Heart left ventricle (tissue), 16 donors: ENCODE results near the gene C1orf35. TPM values are rescaled to one million over a fixed set of nuclear protein-coding genes. Genes with fewer than 3 reads are reported as not detected.

Experiments used
- ATAC-seq, 4 donors: fragments of 200-7000 bp; cut with Tn5 transposase; one replicate each; pipeline ENCODE4 v1.9.1; 2020 to 2022; ENCODE audit warnings: moderate library complexity in 4 of 4, mild to moderate bottlenecking in 3 of 4, moderate number of reproducible peaks in 1 of 4
- DNase-seq, 5 donors: peaks; one replicate each; pipeline ENCODE4 v3.0.0-alpha.2; 2020
- H3K27ac ChIP-seq, 12 donors: fragments of 200-600 bp; sonication (generic) in 4 of 12; one replicate each; pipeline versions ENCODE4 v1.5.0 to v1.8.0; 2016 to 2022; ENCODE audit warnings: mild to moderate bottlenecking in 2 of 12
- H3K27me3 ChIP-seq, 9 donors: fragments of 200-600 bp; sonication (generic) in 2 of 9; one replicate each; pipeline versions ENCODE4 v1.5.1 to v1.8.0; 2016 to 2022; ENCODE audit warnings: mild to moderate bottlenecking in 3 of 9
- H3K36me3 ChIP-seq, 9 donors: fragments of 200-600 bp; sonication (generic) in 2 of 9; one replicate each; pipeline versions ENCODE4 v1.5.0 to v1.8.0; 2018 to 2022; ENCODE audit warnings: mild to moderate bottlenecking in 2 of 9
- H3K4me1 ChIP-seq, 12 donors: fragments of 200-600 bp; sonication (generic) in 4 of 12; one replicate each; pipeline versions ENCODE4 v1.5.0 to v1.8.0; 2016 to 2022; ENCODE audit warnings: mild to moderate bottlenecking in 3 of 12
- H3K4me3 ChIP-seq, 12 donors: fragments of 200-600 bp; sonication (generic) in 4 of 12; one replicate each; pipeline versions ENCODE4 v1.5.0 to v1.8.0; 2017 to 2022; ENCODE audit warnings: mild to moderate bottlenecking in 9 of 12, moderate library complexity in 4 of 12
- H3K9me3 ChIP-seq, 12 donors: fragments of 200-600 bp; sonication (generic) in 4 of 12; one replicate each; pipeline versions ENCODE4 v1.5.0 to v1.8.0; 2016 to 2022; ENCODE audit warnings: mild to moderate bottlenecking in 1 of 12
- POLR2A ChIP-seq, 2 donors: fragments of 450-650 bp; IDR thresholded peaks; one replicate each; pipeline ENCODE4 v1.6.1; 2017; ENCODE audit warnings: antibody characterized with exemption in 2 of 2, mild to moderate bottlenecking in 2 of 2, moderate library complexity in 2 of 2
- WGBS, 4 donors: extraction: QIAGEN DNeasy Blood & Tissue Kit in 2 of 4; methylation state at CpG; one replicate each; pipeline versions ENCODE4 v1.1.5 to v1.1.7; 2013 to 2018; 5-methylcytosine and 5-hydroxymethylcytosine counted together
- intact Hi-C, 10 donors: fragments of 100-400 bp; cut with DNase I; formaldehyde crosslinking; loops; one replicate each; pipeline versions ENCODE4 v1.11.1 to v1.14.2; 2022
- polyA plus RNA-seq, 2 donors: library from polyadenylated mRNA; stranded (reverse); fragments of 200-250 nt; gene quantifications; one replicate each; pipeline ENCODE4 v1.2.3, GENCODE V29; 2013
- total RNA-seq, 9 donors: library from RNA; depleted of rRNA in 2 of 9; stranded (reverse); fragments of >200 nt in 2 of 9; fragmentation: NEBNext Ultra II Directional in 3 of 9; extraction: Animal tissue kit (Norgen Biotek cat#: 25700) in 3 of 9; gene quantifications; one replicate each; pipeline versions ENCODE4 v1.1.0 to v1.2.4, GENCODE V29; 2016 to 2023
- TF ChIP-seq, protein P1 (sequence below), 12 donors: fragments of 200-600 bp; sonication (generic) in 4 of 12; IDR thresholded peaks; one replicate each; pipeline versions ENCODE4 v1.5.0 to v1.8.0; 2018 to 2022; ENCODE audit warnings: antibody characterized with exemption in 12 of 12, mild to moderate bottlenecking in 5 of 12
- donor health status: ischemic (EF 13 %, LVEDD 7.1; RV severe dilation, severe dysfunction).
- donor health status: healthy with polysubstance abuse.
- donor health status: DM: no; HTN: yes; CAD: no.
- donor health status: DM: no; HTN: no; CAD: no.
- donor health status: ischemic (EF 25% LVEDD 6.9; RV normal size, moderate dysfunction).
- donor health status: ischemic (EF 25% LVEDD 5.7; RV mildly dilated, moderate dysfunction).
- donor health status: healthy.
- donor health status: DM: yes; HTN: yes; CAD: no.
- donor health status: ischemic (EF 35%, LVEDD 5.7; RV mildly dilated, moderate dysfunction).
- donor health status: nonischemic (EF 11% LVEDD 7.7; RV severe dilation, severe dysfunction).
- donor health status: DM: yes; HTN: yes; CAD: no.
- donor health status: PGD.
- donor health status: ischemic (EF 29% LVEDD 5.4; RV normal size, mild dysfunction).
- donor health status: nonischemic (EF 23%, LVEDD 6.1; RV moderate dilation, normal function).

C1orf35 gene
- total and polyA plus RNA-seq, 11 donors = 6.2 to 9.8 (median 7.7) TPM

DNA sequence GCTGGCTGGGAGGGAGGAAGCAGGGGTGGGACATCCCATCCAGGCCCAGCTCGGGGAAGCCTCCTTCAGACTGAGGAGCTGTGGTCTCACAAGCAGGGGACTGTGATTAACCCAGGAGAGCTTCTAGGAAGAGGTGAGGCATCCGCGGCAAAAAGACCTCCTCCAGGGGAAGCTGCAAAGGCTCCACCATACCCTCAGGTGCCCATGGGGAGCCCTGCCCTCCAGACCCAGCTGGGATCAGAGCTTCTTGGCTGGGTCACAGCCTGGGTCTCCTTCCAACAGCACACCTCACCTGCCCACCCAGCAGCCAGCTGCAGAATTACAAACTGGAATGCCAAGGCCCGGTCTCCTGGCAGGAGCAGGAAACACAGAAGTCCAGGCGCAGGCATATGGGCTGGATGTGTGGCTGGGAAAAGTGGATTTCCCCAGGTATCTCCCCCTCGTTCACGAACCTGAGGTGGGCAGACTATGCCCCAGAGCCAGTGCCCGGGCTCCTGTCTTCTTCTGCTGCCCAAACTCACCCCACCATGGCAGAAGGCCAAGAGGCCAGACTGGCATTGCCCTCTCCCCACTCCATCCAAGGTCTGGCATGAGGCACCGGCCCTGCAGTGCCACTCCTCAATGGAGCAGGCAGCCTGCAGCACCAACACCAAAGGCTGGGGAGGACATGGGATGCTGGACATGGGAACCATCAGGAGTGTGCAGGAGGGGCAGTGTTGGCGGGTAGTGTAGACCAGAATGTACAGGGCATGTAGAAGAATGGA lies 36.1 kb downstream of the C1orf35 start:
- Histone ChIP-seq H3K9me3 (no peaks in the 10 kb centered on the region), H3K27me3 (peaks cover 15 to 65% (median 45%) of the 10 kb centered on the region in 9 donors), H3K27ac (no peak overlapping the region), H3K36me3 (no peaks in the 10 kb centered on the region), H3K4me3 (no peak overlapping the region), H3K4me1 (no peaks in the 10 kb centered on the region)
- intact Hi-C loops = no loop called here
- DNase-seq (peak in 1 of 5 donors; percentile 11), ATAC-seq (no peak)
- TF ChIP-seq, protein P1, sequence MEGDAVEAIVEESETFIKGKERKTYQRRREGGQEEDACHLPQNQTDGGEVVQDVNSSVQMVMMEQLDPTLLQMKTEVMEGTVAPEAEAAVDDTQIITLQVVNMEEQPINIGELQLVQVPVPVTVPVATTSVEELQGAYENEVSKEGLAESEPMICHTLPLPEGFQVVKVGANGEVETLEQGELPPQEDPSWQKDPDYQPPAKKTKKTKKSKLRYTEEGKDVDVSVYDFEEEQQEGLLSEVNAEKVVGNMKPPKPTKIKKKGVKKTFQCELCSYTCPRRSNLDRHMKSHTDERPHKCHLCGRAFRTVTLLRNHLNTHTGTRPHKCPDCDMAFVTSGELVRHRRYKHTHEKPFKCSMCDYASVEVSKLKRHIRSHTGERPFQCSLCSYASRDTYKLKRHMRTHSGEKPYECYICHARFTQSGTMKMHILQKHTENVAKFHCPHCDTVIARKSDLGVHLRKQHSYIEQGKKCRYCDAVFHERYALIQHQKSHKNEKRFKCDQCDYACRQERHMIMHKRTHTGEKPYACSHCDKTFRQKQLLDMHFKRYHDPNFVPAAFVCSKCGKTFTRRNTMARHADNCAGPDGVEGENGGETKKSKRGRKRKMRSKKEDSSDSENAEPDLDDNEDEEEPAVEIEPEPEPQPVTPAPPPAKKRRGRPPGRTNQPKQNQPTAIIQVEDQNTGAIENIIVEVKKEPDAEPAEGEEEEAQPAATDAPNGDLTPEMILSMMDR (IDR thresholded peaks at IDR 0.05) = no peak
- no peak for TF ChIP-seq POLR2A (IDR thresholded peaks at IDR 0.05)
- WGBS, 4 donors = 57 to 69% (median 63%) methylated on average over 9 to 10 of the region's 10 CpGs

DNA sequence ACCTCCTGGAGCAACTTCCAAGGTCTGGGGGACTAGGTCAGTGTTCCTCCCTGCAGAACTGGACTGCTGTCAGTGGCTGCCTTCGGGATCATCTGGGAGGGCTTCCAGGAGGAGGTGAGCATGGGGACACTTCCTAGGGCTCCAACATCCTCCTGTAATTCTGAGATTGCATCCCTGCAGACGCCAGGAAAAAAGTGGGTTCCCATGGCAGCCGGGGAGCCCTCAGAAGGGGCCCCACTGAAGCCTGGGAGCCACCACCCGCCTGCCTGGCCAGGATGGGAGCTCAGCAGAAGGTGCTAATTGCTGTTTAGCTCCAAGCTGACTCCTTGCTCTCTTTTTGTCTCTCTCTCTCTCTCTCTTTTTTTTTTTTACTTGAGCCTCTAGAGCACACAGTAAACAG lies 36.7 kb downstream of the C1orf35 start:
- TF ChIP-seq POLR2A (IDR thresholded peaks at IDR 0.05) = no peak
- TF ChIP-seq, protein P1 (IDR thresholded peaks at IDR 0.05) = no peak
- H3K27ac ChIP-seq = no peak overlapping the region
- ATAC-seq = no peak
- no peak overlapping the region for H3K4me3 ChIP-seq
- intact Hi-C loops = no loop called here
- no peaks in the 10 kb centered on the region for H3K4me1 ChIP-seq
- no peaks in the 10 kb centered on the region for H3K36me3 ChIP-seq
- H3K27me3 ChIP-seq = peaks cover 16 to 72% (median 52%) of the 10 kb centered on the region in 9 donors
- DNase-seq = peak in 1 of 5 donors; percentile 16
- WGBS, 4 donors = 44 to 61% (median 50%) methylated on average over 3 to 4 of the region's 4 CpGs
- H3K9me3 ChIP-seq = no peaks in the 10 kb centered on the region

DNA sequence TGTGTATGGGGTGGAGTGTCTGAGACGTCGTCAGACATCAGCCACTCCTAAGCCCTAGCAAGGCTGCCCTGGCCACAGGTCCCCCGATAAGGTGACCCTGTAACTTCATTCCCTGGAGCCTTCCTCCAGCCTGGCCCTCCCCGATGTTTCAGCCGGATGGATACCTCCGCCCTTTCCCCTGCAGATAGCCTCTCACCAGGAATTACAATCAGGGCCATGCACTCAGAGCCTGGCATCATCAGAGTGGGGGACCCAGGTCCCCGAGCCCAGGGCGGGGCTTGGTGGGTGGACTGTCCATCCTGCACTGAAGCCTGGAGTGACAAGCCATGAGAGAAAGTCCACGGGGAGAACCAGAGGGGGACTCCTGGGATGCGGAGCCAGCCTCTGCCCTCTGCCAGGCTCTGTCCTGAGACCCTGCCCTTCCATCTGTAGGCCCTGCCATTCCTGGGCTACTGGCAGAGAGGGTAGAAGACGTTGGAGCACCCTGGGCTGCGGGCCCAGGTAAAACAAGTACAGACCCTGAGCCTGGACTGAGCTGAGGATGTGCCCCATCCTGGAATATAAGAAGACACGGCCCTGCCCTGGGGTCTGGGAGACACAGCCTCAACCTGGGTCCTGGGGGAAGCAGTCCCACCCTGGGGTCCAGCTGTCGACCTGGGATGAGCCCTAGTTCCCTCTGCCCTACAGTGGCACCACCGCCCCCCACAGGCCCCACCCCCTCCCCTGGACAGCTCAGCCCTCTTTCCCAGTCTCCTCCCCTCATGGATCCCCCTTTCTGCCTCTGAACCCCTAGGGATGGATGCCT lies 37.4 kb downstream of the C1orf35 start:
- WGBS, 4 donors = 67 to 75% (median 70%) methylated on average over 14 to 15 of the region's 15 CpGs
- peak in 1 of 5 donors; percentile 15 for DNase-seq
- Histone ChIP-seq H3K27ac (no peak overlapping the region), H3K36me3 (no peaks in the 10 kb centered on the region), H3K9me3 (no peaks in the 10 kb centered on the region), H3K4me3 (no peak overlapping the region), H3K27me3 (peaks cover 23 to 77% (median 59%) of the 10 kb centered on the region in 9 donors), H3K4me1 (peaks cover 0 to 5% (median 0%) of the 10 kb centered on the region in 12 donors)
- intact Hi-C loops = no loop called here
- TF ChIP-seq, protein P1 (IDR thresholded peaks at IDR 0.05) = no peak
- no peak for TF ChIP-seq POLR2A (IDR thresholded peaks at IDR 0.05)
- no peak for ATAC-seq
